ENCODE data around the gene PRPF39.
A peak's percentile ranks its signal among the peaks of the same experiment; 100 is the strongest.

DNA sequence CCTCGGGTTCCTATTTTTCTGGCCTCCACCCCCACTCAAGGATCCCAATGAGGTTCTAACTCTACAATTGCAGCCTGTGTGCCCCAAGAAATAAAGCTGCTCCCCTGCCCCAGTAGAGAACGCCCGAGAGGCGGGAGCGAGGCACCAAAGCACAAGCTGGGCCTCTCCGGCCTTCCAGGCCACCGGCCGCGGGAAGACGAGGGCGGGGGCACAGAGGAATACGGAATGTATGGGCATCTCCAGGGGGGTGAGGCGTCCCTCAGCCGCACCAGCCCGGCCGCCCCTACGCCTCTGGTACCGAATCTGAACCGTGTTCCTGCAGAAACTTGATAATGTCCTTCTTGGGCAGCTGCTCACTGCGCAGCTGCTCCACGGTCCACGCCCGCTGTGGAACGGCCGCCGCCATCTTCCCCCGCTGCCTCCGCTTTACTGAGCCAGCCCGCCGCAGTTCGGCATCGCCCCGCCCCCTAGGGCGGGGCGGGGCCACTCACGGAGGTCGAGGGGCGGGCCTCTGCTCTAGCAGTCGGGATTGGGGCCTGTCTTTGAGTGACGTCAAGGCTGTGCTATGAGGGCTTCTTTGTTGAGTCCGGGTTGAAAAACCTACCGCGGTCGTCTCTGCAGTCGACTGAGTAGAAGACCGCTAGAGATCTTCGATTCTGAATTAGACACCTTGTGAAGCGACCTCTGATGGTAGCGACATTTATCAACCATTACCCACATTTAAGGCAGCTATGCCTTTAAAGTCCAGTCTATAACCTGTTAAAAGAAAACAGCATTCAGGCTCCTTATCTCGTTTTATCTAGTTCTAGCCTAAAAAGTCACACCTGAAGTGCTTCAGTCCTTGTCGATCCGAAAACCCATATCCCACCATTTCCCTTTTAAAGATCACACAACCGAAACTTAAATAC is 50.4 kb downstream of the PRPF39 start, which contains the start of gene FKBP3:
- TF ChIP-seq CTCF (IDR thresholded peaks at IDR 0.05) = peak; percentile 31
- TF ChIP-seq SIN3A (IDR thresholded peaks at IDR 0.05; ENCODE audit: borderline replicate concordance, low read depth, low read length) = 0 out of 2 replicates have a peak, but pooled peaks have one; percentile 42
- no peak for TF ChIP-seq RFX5 (IDR thresholded peaks at IDR 0.05; ENCODE audit: low read length)
